ENCODE data around the gene TRIM46.
A peak's percentile ranks its signal among the peaks of the same experiment; 100 is the strongest.
"Not testable (repeated sequence)": the region's sequence is repeated elsewhere in the genome, so short reads cannot be mapped to it uniquely, and the experiment has no call there.

The TRIM46 gene

DNA sequence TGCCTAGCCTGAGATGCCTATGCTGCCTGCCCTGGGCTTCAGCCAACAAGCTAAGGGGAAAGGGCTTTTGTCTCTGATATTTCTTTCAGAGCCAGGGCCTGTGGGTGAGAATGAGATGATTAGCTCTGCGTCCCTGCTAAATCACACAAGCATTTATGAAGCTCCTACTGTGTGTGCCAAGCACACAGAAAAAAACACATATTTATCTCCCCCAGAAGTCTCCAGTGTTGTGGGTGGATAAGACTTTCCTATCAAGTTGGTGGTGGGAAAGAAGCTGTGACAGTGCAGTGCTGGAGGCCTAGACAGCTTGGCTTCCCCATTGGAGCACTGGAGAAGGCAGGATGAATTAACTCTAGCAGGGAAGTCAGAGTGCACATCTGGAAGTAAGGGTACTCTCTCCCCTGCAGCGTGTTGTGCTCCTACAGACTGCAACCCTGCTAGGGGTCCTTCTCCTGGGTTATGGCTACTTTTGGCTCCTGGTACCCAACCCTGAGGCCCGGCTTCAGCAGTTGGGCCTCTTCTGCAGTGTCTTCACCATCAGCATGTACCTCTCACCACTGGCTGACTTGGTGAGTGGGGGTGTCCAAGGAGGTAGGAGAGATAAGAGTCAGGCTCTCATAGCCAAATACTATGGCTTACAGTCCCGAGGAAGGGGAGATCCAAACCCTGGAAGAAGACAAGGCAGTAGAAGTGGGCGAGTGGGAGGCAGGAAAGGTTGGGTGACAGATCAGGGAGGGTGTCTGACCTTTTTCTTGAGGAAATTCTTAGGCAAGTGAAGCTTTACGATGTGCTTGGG lies 36.3 kb upstream of the TRIM46 start:
- DNase-seq (ENCODE audit: low read depth in 2 of 2), result no peak

DNA sequence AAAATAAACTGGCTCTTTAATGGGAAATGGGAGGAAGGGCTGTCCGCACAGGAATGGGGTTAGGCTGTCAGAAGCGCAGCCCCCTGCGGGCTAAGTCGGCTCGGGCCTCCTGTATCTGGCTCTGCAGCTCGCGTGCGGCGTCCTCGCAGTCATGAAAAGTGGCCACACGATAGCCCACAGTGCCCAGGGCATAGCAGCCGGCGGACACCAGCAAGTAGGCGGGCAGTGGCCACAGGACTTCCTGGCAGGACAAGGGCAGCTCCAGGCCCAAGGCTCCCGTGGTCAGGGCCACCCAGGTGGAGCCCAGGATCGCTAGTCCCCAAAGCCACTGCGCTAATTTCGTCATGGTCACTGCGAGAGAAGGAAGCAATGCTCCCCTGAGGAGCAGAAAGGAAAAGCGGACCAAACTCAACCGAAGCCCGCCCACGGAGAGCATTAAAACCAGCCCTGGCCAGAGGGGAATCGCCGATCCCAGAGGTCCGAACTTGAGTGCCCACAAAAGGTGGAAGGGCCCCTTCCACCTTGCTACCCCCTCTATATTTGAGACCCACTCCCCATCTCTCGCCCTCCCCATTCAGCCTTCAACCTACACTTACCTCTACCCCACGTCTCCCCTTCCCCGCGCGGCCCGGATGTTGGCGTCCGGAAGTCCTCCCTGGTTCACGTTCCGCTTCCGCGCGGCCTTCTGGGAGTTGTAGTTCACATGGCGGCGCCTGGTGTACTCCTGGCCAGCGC lies 33.6 kb upstream of the TRIM46 start, which contains the start of gene DPM3:
TSS of gene DPM3 (minus strand) at position 637 of the 735 bp plus-strand sequence. CDS start at position 346, 291 bp downstream.
- DNase-seq (ENCODE audit: low read depth in 2 of 2), result peak; percentile 75 to 76

DNA sequence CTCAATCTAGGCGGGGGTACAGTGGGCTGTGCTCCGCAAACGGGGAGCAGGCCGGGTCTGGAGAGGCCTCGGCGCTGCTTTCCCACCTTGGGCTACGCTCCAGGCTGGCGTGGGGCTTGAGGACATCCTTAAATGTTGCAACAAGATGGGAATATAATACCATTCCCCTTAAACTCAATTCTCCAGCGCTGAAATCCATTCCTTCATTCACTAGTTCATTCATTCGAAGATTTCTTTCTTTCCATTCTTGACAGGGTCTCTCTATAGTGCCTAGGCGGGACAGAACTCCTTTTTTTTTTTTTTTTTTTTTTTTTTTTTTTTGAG lies 33.1 kb upstream of the TRIM46 start:
- no peak for DNase-seq (ENCODE audit: low read depth in 2 of 2)

DNA sequence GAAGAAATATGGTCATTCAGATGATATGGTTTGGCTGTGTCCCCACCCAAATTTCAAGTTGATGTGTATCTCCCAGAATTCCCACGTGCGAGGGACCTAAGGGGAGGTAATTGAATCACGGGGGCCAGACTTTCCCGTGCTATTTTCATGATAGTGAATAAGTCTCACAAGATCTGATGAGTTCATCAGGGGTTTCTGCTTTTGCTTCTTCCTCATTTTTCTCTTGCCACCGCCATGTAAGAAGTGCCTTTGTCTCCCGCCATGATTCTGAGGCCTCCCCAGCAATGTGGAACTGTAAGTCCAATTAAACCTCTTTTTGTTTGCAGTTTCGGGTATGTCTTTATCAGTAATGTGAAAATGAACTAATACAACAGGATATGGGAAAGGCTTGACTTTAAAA lies 31.9 kb upstream of the TRIM46 start:
- no peak for DNase-seq (ENCODE audit: low read depth in 2 of 2)

DNA sequence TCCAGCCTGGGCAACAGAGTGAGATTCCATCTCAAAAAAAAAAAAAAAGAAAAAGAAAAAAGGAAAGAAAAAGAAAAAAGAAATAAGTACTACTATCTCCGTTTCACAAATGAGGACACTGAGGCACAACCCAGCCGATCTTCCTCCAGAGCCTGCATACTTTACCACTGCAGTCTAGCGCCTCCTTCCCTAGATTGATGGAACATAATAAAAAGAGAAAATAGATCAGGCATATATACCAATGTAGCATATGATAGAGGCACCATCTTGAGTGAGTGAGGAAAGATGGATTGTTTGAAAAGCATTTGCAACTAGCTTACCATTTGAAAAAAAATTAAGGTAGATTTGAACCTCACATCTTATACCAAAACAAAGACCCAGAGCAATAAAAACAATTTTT lies 28.2 kb upstream of the TRIM46 start:
- DNase-seq (ENCODE audit: low read depth in 2 of 2), result no peak

DNA sequence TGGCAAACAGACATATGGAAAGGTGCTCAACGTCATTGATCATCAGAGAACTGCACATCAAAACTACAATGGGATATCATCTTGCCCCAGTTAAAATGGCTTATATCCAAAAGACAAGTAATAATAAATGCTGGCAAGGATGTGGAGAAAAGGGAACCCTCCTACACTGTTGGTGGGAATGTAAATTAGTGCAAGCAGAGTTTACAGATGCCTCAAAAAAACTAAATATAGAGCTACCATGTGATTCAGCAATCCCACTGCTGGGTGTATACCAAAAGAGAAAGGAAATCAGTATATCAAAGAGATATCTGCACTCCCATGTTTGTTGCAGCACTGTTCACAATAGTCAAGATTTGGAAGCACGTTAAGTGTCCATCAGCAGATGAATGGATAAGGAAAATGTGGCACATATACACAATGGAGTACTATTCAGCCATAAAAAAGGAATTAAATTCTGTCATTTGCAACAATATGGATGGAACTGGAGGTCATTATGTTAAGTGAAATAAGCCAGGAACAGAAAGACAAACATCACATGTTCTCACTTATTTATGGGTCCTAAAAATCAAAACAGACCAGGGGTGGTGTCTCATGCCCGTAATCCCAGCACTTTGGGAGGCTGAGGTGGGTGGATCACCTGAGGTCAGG lies 17.5 kb upstream of the TRIM46 start:
- not testable (repeated sequence) for DNase-seq (ENCODE audit: low read depth in 2 of 2)

DNA sequence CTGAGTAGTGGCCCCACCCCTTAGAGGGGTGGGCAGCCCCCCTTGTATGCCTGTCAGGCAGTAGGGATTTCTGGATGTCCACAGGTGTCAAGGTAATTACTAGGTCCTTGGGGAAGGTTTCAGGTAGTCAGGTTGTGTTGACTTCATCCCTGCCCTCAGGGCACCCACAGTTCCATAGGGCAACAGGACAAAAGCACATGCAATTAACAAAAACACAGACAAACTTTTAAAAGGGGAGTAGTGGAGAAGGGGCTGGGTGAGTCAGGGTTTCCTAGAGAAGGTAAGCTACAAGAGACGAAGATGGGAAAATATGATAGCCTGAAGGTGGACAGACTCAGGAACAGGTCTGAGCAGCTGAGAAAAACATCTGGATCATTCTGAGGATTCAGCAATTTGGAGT lies 14.7 kb upstream of the TRIM46 start:
- no peak for DNase-seq (ENCODE audit: low read depth in 2 of 2)

DNA sequence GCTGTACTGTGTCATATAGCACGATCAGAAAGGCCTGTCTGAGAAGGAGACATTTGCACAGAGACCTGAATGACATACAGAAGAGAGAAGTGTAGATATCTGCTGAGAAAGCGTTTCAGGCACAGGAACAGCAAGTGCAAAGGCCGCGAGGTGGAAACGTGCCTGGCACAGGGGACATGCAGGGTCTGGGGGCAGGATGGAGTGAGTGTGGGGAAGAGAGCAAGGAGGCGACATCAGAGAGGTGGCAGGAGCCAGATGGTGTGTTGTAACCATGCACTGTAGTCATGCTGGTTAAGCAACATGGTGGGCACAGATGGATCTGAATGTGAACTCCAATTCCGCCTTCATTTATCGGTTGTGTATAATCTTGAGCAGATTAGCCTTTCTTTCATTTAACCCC lies 13.5 kb upstream of the TRIM46 start:
- DNase-seq (ENCODE audit: low read depth in 2 of 2), result no peak

DNA sequence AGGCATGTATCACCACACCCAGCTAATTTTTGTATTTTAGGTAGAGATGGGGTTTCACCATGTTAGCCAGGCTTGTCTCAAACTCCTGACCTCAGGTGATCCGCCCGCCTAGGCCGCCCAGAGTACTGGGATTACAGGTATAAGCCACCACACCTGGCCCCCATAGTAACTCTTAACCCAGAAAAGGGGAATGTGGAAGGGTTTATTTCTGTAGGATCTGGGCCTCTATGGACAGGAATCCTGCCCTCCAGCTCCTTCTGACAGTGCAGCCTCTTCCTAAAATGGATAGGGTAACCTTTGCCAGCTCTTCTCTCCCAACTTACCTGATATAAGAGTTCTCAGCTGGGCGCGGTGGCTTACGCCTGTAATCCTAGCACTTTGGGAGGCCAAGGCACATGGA lies 11.0 kb upstream of the TRIM46 start:
- not testable (repeated sequence) for DNase-seq (ENCODE audit: low read depth in 2 of 2)

DNA sequence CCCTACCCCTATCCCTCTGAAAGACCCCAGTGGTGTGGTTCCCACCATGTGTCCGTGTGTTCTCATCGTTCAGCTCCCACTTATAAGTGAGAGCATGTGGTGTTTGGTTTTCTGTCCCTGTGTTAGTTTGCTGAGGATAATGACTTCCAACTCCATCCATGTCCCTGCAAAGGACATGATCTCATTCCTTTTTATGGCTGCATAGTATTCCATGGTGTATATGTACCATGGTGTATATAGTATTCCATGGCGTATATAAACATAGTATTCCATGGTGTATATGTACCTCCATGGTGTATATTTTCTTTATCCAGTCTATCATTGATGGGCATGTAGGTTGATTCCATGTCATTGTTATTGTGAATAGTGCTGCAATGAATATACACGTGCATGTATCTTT lies 9.9 kb upstream of the TRIM46 start:
- not testable (repeated sequence) for DNase-seq (ENCODE audit: low read depth in 2 of 2)

DNA sequence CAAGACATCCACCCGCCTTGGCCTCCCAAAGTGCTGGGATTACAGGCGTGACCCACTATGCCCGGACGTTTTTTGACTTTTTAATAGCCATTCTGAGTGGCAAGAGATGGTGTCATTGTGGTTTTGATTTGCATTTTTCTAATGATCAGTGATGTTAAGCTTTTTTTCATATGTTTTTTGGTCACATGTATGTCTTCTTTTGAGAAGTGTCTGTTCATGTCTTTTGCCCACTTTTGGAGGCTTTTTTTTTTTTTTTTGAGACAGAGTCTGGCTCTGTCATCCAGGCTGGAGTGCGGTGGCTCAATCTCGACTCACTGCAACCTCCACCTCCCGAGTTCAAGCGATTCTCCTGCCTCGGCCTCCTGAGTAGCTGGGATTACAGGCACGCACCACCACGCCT lies 9.0 kb upstream of the TRIM46 start:
- not testable (repeated sequence) for DNase-seq (ENCODE audit: low read depth in 2 of 2)

DNA sequence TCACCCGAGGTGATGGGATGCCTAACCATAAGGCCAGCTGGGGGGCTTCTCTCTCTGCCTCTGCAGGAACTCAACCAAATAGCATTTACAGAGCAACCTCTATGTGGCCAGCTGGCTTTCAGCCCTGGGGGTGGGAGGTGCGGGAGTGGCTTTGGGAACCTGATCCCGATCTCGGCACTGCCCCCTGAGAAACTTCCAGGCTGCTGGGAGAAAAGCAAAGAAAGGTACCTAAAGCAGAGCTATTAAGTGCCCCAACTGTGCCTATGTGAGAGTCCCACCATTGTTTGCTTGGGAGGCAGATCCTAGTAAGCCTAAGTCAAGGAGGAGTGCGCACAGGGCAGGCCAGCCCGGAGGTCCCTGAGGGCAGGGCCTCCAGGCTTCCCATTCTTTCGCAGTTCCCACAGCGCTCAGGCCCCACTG lies 7.6 kb upstream of the TRIM46 start:
- DNase-seq (ENCODE audit: low read depth in 2 of 2), result no peak

DNA sequence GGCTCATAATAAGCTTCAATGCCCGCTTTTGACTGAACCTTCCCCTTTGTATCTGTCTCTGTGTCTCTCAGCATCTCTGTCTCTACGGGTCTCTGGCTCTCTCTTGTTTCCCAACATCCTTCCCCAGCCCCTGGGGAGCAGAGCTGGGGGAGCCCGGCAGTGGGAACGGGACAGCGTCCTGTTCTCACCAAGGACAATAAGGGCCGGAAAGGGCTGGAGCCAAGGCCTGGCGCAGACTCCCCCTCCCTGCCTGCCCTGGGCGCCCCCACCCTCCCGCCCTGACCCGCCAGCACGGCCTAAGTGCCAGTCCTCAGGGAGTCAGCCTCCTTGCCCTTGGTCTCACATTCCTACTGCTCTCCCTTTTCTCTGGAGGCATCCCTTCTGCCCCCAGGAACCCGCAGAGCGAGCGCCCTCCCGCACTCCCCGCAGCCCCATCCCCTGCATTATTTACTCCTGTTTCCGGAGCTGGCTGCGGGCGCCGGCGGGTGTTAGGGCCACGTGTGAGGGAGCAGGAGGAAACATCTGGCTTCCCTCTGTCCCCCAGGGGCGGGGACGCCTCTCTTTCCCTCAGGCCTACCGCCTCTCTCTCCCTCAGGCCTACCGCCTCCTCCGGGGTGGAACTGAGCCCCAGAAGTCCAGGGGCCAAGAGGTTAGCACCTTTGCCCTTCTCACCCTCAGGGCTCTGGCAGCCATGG lies 7.0 kb upstream of the TRIM46 start:
- DNase-seq (ENCODE audit: low read depth in 2 of 2), result no peak

DNA sequence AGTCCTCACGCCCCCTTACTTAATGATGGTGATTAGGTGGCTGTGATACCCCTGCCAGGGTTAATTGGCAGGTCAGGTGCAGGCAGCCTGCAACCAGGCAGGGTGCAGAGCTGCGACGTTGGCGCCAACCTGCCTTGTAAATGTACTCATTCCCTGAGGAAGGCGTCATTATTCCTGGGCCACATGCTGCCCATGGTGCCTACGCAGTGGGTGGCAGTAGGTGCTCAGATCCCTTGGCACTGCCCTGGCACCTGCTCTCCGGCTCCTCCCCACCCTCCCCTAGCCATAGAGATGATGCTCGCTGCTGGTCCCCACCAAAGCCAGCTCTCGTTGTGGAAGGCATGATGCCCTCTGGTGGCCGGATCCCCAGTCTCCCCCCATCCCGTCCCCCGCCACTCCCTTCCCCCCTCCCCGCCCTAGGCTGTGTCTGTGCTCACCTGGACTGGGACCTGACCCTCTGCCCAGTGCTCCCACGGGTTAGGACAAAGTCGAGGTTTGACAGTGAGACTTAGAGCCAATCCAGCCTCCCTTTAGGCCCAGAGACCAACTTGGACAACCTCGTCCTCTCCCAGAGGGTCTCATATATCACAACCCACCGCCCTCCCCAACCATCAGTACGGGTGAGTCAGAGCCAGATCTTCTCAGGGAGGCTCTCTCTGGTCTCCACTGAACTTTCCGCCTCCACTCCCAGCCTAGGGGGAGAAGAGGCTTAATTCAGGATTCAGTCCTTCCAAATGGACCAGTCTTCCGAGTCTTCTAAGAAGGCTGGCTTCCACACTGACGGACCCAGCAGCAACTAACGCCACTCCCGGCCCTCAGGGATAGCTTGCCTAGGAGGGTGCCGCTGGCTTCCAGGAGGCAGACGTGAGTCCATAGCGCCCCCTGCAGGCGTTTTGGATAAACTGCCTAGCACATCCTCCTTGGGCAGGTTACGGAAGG lies 6.2 kb upstream of the TRIM46 start:
- DNase-seq (ENCODE audit: low read depth in 2 of 2), result peak; percentile 59 to 80

DNA sequence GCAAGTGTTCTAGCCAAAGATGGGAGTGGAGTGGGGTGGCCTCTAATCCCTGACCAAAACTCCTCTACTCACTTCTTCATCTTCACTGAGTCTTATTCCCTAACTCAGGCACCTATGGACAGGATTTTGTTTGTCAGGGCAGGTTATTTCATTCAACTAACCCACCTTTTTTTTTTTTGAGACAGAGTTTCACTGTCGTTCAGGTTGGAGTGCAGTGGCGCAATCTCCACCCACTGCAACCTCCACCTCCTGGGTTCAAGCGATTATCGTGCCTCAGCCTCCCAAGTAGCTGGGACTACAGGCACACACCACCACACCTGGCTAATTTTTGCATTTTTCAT lies 5.6 kb upstream of the TRIM46 start:
- not testable (repeated sequence) for DNase-seq (ENCODE audit: low read depth in 2 of 2)

DNA sequence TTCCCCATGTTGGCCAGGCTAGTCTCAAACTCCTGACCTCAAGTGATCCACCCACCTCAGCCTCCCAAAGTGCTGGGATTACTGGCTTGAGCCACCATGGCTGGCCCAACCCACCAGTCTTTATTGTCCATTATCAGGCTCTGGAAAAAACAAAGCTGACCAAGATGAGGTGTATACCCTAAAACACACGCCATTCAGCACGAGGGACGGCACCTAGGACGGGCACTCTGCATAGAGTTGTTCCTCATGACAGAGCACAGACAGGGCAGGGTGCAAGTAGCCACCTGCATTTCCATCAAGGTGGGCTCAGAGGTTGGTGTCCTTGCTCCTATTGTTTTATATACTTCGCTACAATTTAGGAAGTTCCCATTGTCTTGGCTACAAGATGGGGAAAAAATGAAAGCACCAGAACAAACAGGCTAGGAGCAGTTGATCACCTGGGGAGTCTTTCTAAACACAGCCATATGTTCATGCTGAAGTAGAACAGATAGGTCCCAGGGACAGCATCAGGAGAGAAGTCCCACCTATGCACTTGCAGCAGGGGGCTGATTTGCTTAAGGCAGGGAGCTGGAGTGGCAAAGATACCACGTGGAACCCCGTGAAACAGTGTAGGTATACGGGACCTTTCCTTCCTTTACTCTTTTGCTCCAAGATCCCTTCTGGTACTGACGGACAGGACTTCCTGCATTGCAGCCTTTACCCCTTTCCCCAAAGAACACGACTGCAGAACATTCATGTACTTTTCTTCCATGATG lies 5.0 kb upstream of the TRIM46 start:
- DNase-seq (ENCODE audit: low read depth in 2 of 2), result no peak

DNA sequence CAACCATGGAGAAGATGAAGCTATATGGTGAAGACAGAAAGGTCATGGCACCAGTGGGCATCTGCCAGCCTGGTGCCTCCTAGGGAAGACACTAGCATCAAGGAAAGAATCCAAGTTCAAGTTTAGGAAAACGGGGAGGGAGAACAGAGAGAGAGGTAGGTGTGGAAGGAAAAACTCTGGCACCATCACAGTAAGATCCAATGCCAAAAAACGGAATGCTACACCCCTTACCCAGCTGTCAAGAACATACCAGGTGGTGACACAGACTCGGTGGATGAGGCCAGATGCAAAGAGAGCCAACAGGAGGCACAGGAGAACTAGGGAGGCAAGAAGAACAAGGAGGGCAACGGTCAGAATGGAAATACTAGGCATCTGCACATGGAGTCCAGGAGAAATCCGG lies 4.1 kb upstream of the TRIM46 start:
- no peak for DNase-seq (ENCODE audit: low read depth in 2 of 2)

DNA sequence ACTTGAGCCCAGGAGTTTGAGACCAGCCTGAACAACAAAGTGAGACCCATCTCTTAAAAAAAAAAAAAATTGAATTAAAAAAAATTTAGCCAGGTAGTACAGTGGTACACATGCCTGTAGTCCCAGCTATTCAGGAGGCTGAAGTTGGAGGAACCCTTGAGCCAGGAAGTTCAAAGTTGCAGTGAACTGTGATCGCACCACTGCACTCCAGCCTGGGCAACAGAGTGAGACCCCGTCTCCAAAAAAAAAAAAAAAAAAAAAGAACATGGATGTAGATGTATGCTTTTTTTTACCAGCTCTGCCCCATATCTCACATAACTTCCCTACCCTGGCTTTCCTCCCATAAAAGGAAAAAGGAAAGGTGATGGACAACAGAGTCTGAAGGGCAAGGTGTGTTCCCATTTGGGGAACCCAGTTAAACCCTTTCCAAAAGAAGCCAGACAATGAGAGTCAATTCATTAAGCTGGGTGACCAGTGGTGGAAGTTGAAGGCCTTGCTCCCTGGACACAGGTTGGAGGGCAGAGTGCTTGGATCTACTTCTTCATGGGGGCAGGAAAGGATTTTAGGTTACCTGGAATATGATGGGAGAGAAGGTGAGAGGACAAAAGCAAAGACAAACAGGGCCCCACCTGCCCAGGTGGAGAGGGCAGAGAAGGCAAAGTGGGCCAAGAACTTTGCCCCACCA lies 3.4 kb upstream of the TRIM46 start:
- DNase-seq (ENCODE audit: low read depth in 2 of 2), result no peak

DNA sequence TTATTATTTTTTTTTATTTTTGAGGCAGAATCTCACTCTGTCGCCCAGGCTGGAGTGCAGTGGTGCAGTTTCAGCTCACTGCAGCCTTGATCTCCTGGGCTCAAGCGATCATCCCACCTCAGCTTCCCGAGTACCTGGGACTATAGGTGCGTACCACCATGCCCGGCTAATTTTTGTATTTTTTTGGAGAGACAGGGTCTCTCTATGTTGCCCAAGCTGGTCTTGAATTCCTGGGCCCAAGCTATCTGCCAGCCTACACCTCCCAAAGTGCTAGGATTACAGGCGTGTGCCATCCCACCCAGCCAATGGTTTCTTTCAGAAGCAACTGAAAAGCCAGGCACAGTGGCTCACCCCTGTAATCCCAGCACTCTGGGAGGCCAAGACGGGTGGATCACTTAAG lies 2.8 kb upstream of the TRIM46 start:
- DNase-seq (ENCODE audit: low read depth in 2 of 2), result no peak

Measured in stimulated activated CD8-positive, alpha-beta memory T cell treated with anti-CD3 and anti-CD28 coated beads, Interleukin-7, amount 100 ng/mL, for 1 hour (primary cell).